Dermis microvascular lymphatic vessel endothelial cell (primary cell): ENCODE results near the gene PDK2. TPM values are rescaled to one million over a fixed set of nuclear protein-coding genes. Genes with fewer than 3 reads are reported as not detected.

ENCODE experiments used
- DNase-seq, 2 donors: peaks; one replicate each; pipeline versions ENCODE4 v3.0.0 to v3.0.0-alpha.2; 2010; ENCODE audit warnings: low read depth in 2 of 2
- total RNA-seq: library from RNA; depleted of rRNA; stranded (reverse); fragments of >200 nt; gene quantifications from 2 replicates; pipeline ENCODE4 v1.2.1, GENCODE V29; 2014

Gene PDK2
- total RNA-seq, 1 donor from 2014 or later, result 8.0 TPM

DNA sequence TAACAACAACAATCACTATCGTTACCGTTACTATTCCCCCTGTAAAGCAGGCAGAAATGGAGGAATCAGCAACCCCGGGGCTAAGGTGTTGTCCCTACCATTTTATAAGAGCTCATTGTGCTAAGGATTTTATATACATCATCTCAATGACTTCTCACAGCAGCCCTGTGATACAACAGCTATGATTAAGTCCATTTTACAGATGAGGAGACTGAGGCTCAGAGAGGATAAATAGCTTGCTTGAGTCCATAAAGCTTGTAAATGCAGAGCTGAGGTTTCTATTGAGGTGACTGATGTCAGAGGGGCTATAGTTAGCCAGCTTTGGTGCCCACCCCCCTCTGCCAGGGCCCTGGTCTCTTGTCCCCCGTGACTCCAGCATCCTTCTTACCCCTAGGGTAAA, 16.7 kb upstream of the PDK2 start:
- DNase-seq, result no peak

DNA sequence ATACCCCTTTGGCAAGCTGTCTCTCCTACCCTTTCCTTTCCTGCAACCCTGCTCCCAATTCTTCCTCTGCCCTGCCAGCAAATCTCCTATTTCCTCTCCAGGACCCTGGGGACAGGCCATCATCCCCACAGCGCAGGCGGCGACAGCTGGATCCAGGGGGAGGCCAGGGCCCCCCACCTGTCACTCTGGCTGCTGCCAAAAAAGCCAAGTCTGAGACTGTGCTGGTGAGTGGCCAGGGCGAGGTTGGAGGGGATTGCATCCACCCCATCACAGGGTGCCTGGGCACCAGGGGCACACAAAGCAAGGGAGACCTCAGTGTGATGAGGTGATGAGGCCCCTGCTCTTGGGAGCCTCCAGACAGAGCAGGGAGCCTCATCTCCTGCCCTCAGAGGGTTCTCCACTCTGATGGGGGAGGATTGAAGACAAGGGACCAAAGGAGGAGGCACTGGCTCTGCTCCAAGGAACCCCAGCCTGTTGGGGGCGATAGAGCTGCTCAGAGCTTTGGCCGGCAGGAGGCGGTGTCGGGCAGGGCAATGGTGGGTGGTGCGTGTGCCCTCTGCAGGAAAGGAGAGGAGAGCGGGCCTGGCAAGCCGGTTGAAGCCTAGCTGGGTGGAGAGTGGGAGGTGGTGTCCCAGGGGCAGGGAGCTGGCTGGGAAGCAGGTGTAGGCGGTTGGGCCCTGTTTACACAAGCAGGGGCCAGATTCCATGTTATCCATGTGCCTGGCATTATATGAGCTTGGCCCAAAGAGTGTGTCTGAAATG, 15.6 kb upstream of the PDK2 start:
- peak in 1 of 2 donors; percentile 60 for DNase-seq

DNA sequence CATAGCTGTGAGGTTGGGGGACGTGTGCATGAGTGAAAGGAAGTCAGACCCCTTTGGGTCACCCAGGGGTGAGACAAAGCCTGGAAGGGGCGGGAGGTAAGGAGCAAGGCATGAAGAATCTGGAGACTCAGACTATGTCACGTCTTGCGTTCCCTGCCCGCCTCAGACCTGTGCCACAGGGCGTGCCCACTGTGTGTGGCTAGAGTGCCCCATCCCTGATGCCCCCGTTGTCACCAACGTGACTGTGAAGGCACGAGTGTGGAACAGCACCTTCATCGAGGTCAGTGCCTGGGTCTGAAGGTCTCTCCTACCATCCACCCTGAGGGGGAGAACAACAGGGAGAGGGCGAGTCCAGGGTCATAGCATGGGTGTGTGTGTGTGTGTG, 15.1 kb upstream of the PDK2 start:
- DNase-seq, result no peak

- DNase-seq, result peak; percentile 63 to 94
These were observed 14.3 kb upstream of the PDK2 start for GRCh38 chr17:50080827-50081226.

- no peak for DNase-seq
These were observed 13.4 kb upstream of the PDK2 start for GRCh38 chr17:50081757-50082156.

GRCh38 chr17:50087246-50087911, 7.8 kb upstream of the PDK2 start:
- peak; percentile 38 to 66 for DNase-seq

DNA sequence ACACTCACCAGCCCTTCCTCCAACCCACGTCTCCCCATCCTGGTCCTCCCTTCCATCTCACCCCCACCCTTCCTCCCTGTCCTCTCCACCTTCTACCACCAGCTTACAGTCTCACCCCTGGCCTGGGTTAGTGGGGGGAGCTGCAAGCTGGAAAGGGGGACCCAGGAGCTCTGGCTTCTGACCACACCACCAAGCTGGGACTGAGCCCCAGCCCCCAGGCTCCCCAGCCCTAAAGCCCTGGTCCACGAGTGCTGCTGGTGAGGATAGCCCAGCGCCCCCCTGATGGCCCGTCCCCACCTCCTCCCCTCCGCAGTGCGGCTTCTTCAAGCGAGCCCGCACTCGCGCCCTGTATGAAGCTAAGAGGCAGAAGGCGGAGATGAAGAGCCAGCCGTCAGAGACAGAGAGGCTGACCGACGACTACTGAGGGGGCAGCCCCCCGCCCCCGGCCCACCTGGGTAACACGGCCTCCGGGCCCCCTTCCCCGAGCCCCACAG, 7.2 kb upstream of the PDK2 start:
- DNase-seq, result no peak

DNA sequence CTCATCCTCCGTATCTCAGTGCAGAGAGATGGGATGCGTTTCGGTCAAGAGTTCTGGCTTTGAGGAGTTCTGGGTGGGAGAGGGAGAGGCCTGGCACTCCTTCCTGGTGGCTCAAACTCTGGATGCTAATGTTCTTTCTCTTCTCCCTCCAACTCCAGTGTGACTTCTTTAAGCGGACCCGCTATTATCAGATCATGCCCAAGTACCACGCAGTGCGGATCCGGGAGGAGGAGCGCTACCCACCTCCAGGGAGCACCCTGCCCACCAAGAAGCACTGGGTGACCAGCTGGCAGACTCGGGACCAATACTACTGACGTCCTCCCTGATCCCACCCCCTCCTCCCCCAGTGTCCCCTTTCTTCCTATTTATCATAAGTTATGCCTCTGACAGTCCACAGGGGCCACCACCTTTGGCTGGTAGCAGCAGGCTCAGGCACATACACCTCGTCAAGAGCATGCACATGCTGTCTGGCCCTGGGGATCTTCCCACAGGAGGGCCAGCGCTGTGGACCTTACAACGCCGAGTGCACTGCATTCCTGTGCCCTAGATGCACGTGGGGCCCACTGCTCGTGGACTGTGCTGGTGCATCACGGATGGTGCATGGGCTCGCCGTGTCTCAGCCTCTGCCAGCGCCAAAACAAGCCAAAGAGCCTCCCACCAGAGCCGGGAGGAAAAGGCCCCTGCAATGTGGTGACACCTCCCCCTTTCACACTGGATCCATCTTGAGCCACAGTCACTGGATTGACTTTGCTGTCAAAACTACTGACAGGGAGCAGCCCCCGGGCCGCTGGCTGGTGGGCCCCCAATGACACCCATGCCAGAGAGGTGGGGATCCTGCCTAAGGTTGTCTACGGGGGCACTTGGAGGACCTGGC, 6.0 kb upstream of the PDK2 start:
- no peak for DNase-seq

DNA sequence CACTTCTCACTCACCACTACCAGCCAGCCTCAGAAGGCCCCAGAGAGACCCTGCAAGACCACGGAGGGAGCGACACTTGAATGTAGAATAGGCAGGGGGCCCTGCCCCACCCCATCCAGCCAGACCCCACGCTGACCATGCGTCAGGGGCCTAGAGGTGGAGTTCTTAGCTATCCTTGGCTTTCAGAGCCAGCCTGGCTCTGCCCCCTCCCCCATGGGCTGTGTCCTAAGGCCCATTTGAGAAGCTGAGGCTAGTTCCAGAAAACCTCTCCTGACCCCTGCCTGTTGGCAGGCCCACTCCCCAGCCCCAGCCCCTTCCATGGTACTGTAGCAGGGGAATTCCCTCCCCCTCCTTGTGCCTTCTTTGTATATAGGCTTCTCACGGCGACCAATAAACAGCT, 5.1 kb upstream of the PDK2 start:
- no peak for DNase-seq

GRCh38 chr17:50090971-50091917, 3.9 kb upstream of the PDK2 start:
- DNase-seq, result no peak

DNA sequence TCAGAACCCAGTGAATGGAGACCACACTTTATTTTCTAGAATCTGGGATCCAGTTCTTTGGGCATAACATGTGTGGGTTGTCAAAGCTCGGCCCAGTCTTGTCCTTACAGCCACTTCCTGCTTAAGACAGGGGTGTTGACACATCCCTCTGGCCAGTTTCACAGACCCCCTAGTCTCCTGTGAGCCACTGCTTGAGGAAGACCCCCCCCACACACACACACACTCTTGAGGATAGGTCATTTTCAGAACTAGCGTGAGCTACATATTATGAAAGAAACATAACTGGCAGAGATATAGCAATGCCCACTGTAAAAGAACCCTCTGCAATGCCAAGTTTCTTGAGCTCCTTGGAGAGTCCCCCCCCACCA, 3.2 kb upstream of the PDK2 start:
- DNase-seq, result no peak

DNA sequence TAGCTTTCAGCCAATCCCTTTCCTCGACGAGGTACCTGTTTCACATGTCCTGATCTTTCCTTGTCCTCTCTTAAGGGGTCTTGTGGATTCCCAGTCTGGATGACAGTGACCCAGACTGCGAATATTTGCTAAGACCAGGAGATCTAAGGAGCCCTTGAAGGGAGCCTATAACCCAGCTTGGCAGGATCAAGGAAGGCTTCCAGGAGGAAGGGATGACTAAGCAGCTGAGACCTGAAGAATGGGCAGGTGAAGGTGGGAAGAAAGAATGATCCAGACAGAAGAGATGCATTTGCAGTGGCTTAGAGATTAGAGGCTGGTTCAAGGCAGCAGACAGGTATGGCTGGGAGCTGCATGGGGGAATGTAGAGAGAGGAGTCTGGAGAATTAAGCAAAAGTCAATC, 1.9 kb upstream of the PDK2 start:
- no peak for DNase-seq

DNA sequence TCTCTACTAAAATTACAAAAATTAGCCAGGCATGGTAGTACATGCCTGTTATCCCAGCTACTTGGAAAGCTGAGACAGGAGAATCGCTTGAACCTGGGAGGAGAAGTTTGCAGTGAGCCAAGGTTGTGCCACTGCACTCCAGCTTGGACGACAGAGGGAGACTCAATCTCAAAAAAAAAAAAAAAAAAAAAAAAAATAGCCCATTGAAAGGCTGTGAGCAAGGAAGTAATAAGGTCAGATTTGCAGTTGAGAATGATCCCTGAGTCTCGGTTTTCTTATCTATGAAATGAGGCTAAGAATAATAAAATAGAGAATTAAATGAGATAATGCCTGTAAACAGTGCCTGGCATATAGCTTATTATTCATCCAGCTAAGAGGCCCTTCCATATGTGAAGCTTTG, 1.3 kb upstream of the PDK2 start:
- no peak for DNase-seq

- DNase-seq, result peak; percentile 64 to 86
These were observed 853 bp upstream of the PDK2 start for GRCh38 chr17:50094243-50094752.

DNA sequence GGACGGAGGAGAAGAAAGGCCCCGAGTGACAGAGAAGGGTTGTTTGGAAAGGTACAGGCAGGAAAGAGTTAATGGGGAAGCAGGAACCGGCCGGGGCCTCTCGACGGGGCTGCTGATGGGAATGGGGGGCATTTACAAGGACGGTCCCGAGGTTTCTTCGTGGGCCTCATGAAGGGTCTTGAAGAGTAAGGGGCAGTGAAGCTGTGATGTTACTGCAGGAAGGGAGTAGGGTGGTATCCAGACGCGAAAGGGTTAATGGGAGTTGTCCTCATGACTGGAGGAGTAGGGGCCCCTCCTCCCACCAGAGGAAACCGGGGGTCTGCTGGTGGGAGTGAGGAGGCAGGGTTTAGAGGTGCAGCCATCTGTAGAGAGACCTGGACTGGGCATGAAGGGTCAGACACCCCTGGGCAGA, 481 bp downstream of the PDK2 start:
- peak in 1 of 2 donors; percentile 13 for DNase-seq

DNA sequence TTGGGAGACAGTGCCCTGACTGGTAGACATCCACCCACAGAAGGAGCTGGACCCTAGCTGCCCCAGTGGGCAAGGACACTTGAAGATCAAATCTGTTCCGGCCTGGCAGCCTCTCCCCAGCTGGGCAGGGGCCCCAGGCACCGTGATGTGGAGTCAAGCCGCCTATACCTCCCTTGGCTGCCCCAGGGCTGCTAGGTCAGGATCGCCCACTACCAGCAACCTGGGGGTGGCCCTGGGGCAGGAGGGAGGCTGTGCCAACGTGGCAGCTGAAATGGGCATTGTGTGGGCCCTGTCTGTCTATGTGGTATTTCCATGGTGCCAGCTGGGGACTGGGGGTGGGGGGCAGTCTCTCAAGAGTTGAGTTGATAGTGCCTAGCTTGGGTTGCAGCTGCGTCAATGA, 941 bp downstream of the PDK2 start:
- no peak for DNase-seq

DNA sequence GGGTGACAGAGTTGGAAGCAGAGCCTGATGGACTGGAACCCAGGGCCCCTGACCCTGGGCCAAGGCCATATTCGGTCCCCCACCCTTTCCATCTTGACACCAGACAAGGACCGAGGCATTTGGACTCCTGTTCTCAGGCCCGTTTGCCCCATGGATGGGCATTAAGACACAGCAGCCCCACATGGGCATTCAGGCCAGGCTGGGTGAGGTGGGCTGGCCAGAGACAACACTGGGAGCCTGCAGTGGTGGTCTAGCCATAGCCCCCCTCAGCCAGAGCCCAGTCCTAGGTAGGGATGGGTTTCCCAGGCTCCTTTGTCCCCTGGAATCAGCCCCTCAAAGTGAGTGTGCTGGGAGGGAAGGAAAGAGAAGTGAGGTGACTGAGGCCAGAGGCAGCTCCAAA, 1.6 kb downstream of the PDK2 start:
- no peak for DNase-seq

DNA sequence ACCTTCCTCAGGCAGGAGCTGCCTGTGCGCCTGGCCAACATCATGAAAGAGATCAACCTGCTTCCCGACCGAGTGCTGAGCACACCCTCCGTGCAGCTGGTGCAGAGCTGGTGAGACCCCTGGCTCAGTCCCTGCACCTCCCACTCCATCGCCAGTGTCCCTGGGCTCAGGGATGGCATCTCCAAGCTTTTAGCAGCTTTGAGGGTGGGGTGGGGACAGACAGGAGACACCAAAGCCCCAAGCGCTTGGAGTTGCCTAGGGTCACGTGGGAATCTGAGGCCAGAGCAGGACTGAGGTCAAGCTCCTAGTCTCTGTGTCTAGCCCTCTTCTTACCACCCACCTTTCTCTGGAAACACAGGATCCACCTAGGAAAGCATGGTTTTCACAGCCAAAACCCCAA, 2.3 kb downstream of the PDK2 start:
- no peak for DNase-seq

- no peak for DNase-seq
These were observed 2.8 kb downstream of the PDK2 start for GRCh38 chr17:50097926-50098325.

DNA sequence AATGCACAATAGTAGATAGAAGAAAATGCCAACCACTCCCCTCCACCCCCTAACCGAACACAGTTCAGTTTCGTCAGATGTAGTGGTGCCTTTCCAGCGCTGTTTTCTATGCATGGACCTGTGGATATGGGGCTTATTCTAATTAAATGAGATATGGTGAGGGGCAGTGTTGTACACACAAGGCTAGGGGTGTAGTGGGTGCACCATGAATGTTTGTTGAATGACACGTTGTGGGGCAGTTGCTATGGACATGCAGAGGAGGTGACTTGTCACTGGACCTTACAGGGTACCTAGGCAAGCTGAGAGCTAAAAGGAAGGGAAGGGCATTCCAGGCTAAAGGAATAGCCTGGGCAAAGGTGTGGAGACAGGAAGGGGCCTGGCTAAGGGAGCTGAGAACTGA, 3.4 kb downstream of the PDK2 start:
- DNase-seq, result no peak

GRCh38 chr17:50099003-50099402, 3.9 kb downstream of the PDK2 start:
- no peak for DNase-seq
